Medulla oblongata (tissue), 1 donor: ENCODE data around the gene ABLIM2.
A peak's percentile ranks its signal among the peaks of the same experiment; 100 is the strongest.

ENCODE experiments used
- DNase-seq: peaks from one replicate; pipeline ENCODE4 v3.0.0-alpha.2; 2015; ENCODE audit errors: extremely low spot score

Gene ABLIM2

DNA sequence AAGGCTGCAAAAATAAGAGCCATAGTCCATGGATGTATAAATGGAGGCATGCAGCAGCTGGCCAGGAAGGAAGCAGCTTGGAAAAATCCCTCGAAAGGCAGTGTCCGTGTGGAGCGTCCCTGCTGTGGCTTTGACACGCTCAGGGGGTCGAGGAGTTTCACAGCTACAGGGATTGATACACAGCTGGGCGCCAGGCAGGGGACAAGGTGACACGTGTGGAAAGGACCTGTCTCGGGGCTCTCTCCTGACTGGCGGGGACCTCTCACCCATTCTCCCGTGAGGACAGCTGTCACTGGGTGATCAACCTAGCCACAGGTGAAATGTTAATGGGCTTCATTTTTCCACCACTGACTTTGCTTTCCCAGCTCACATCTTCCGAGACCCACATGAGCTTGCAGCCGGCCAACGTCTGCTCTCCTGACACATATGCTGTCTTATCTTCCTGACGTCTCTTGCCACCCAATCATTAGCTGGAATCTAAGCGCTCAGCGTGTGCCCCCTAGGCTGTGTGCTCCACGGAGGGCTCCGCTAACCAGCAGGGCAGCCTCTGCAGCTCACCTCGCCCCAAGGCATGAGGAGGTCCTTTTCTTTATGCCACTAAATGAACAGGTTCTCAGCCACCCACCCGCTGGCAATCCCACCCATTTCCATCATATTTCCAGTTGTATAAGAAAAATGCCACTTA is 129.6 kb downstream of the ABLIM2 start:
- DNase-seq: no peak

DNA sequence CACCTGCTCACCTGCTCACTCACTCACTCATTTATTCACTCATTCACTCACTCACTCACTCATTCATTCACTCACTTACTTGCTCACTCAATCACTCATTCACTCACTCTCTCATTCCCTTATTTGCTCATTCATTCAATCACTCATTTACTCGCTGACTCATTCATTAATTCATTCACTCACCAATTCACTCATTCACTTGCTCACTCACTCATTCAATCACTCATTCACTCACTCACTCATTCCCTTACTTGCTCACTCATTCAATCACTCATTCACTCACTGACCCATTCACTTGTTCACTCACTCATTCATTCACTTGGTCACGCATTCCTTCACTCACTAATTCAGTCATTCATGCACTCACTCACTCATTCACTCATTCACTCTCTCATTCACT is 130.2 kb downstream of the ABLIM2 start:
- DNase-seq: no peak

GRCh38 chr4:8026453-8026852 is 132.2 kb downstream of the ABLIM2 start:
- DNase-seq: no peak

GRCh38 chr4:8025668-8026067 is 132.9 kb downstream of the ABLIM2 start:
- no peak for DNase-seq

- no peak for DNase-seq
These were observed 134.4 kb downstream of the ABLIM2 start for GRCh38 chr4:8024073-8024786.

DNA sequence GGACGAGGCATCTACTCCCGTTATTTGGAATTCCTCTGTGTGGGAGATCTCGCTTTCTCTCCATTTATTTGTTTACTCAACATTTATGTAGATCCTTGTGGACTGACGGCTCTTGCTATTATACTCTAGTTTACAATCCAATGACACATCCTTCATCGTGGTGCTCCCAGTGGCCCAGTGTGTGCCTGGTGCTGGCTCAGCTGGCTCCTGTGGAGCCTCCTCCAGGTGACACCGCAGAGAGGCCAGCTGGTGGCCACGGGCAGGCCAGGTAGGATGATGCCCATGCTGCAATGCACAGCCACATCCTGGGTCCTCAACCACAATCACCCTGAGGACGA is 134.9 kb downstream of the ABLIM2 start:
- no peak for DNase-seq

DNA sequence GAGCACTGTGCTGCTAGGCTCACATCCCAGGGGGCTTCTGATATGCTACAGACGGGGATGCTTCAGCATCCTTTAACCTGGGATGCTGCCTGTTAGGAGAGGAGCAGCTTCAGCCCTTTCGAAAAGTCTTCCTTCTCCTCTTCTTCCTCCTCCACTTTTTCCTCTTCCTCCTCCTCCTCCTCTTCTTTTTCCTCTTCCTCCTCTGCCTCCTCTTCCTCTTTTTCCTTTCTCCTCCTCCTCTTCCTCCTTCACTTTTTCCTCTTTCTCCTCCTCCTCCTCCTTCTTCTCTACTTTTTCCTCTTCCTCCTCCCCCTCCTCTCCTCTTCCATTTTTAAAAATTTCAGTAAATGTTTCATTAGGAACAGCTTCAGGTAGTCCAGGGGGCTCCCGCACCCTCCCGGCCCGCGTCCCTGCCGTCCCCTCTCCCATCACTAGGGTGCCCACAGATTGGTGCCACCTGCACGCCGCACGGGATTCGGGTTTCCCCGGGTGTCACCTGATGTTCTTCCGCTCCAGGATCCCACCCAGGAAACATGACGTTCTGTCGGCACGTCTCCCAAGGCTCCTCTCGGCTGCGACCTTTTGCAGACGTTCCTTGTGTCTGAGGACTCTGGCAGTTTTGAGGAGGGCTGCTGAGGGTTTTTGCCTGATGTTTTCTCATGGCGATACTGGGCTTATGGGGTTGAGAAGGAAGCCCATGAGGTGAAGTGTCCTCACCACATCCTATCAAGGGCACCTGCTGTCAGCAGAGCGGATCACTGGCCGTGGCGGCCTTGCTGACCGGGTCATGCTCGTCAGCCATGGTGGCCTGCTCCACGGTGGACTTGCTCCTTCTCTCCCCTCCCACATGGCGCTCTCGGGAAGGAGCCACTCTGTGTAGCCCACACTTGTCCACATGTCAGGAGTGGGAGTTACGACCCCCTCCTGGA is 135.6 kb downstream of the ABLIM2 start:
- no peak for DNase-seq

DNA sequence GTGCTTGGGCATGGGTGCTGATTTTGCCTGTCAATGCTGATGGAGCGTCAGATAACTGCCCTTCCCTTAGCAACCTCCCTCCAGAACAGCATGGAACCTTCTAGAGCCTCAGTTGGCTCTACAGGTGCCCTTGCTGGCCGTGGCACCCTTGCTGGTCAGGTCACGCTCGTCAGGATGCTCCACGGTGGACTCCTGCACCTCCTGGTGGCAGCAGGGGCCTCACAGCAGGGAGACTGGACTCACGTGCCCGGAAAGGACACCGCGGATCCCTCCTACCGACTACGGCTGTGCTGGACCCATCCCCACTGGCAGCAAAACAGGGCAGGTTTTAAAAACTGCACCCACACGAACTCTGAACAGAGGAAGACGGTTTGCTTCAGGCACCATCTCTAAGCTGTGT is 136.8 kb downstream of the ABLIM2 start:
- DNase-seq: no peak

- DNase-seq: peak; percentile 74
These were observed 138.9 kb downstream of the ABLIM2 start for GRCh38 chr4:8019396-8020365.

DNA sequence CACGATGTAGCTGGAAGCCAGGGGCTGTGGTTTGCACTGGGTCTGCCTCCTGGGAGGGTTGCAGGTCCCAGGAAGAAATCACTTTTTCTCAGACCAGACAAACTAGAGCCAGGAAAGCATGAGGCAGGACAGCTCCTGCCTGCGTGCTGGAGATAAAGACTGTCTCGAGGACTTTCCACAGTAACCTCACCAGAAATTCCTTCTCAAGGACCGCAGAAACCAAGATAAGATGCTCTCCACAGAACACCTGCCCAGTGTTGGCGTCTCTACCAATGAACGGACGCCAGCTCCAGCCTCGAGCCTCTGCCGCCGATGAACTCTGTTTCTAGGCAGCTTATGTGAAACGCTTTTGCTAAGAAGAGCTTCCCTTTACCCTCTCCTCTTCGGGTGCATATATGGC is 142.1 kb downstream of the ABLIM2 start:
- DNase-seq: no peak

DNA sequence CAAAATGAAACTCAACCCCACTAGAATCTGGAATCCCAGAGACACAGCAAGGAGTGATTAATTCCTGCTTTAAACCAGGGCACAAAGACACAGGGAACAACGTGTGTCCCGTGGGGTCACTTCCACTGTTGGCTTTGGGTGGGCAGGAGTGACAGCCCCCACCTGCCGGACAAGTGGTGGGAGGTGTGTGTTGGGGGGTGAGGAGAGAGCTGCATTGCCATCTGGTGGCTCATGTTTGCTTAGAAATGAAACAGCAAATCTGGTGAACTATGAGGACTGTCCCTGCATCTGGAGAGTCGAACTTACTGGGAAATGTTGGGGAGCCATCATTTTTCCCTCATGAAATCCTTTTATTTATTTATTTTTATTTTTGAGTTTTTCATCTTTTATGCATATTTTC is 143.1 kb downstream of the ABLIM2 start:
- peak; percentile 60 for DNase-seq

DNA sequence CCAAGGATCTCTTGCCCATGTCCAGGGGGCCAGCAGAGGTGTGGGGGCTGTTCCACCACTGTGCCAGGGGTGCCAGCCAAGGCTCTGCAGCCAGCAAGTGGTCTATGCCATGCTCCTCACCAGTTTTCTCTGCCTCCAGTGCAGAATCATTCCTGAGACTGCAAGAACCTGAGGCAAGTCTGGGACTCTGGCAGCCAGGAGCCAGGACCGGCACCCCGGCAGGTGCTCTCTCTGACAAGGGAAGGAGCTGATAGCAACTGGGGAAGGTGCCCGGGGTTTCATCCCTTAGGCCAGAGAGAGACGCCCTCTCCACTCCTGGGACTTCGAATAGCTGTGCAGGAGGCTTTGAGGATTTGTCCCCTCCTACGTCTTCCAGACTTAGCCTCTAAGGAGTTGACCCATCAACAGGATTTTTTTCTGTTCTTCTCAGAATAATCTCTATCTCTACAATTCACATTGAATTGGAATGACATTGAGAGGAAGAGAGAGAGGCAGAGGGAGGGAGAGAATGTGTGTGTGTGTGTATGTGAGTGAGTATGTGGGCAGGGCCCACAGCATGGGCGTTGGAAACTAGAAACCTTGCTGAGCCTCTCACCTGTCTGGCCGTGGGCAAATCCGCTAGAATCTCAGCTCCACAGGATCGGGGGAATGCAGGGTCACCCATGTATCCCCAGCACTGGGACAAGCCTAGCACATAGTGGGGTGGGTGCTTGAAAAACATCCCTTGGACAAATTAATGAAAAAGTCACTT is 144.5 kb downstream of the ABLIM2 start:
- no peak for DNase-seq

DNA sequence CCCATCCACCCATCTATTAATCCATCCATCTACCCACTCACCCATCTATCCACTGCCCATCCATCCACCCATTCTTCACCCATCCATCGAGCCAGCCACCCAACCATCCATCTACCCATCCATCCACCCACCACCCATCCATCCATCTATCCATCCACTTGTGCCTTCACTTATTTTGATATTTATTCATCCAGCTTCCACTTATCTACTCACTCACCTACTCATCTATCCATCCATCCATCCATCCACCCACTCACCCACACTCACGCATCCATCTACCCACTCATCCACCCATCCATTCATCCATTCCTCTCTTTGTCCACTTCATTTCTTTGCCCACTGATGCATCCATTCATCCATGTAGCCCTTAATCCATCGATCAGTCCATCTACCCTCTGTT is 146.1 kb downstream of the ABLIM2 start:
- DNase-seq: no peak

DNA sequence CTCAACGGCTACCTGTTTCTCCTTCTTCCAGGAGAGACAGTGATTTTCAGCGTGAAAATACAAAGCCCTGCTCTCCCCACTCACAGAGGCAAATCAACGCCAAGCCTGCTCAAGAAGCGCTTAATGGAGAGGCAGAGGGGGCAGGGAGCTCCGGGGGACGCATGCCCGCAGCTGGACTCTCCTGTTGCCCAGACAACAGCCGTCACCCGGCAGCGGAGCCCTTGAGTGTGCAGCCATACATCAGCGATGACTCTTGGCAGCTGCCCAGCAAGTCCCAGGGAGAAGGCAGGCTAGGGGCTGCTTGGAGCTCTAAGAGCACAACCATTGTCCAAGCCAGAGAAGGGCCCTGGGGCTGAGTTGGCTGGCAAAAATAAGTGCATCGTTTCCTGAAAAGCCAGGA is 148.0 kb downstream of the ABLIM2 start:
- peak; percentile 91 for DNase-seq

- no peak for DNase-seq
These were observed 148.7 kb downstream of the ABLIM2 start for GRCh38 chr4:8009710-8010511.

GRCh38 chr4:8009097-8009496 is 149.5 kb downstream of the ABLIM2 start:
- no peak for DNase-seq

- DNase-seq: no peak
These were observed 150.2 kb downstream of the ABLIM2 start for GRCh38 chr4:8008391-8008790.

DNA sequence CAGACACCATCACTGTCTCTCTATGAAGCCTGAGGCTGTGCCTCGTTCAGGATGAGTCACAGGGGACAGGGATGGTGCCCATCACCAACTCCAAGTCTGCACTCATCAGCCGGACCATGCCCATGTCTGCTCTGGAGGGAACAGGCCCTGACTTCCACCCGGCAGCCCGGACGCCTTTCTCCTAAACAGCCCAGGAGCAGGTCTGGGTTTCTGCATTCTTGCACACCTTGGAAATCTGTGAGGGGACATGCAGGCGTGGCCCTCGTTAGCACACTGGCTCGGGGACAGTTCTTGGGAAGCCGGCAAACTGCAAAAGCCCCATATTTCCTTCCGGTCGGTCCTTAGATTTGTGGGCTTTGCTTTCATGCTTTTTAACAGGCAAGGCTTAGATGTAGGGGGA is 151.0 kb downstream of the ABLIM2 start:
- no peak for DNase-seq

DNA sequence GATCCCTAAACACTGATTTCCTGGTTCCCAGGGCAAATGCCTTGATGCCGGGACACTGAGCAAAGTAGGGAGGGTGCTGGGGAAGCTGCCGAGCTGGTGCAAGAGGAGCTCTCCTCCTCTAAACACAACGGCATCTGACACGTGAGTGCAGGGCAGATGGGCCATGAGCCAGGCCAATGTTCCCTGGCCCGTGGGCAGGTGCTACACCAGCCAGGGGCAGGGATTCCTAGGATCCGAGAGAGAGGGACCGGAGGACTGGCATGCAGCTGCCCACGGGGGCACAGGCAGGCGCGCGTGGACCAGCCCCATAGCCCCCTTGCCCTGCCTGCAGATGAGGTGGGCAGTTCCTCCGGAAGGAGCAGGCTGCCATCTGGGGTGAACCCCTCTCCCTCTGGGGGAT is 152.1 kb downstream of the ABLIM2 start:
- DNase-seq: no peak

GRCh38 chr4:8005814-8006215 is 152.8 kb downstream of the ABLIM2 start:
- no peak for DNase-seq
